NCI-H1436 treated with DMSO at 0.1 percent for 48 hours (cell line): ENCODE data around the gene PTPRG.
"Not testable (repeated sequence)": the region's sequence is repeated elsewhere in the genome, so short reads cannot be mapped to it uniquely, and the experiment has no call there.

ENCODE experiments used
- DNase-seq: peaks from one replicate; lab custom pipeline; 2025; lab: John Stamatoyannopoulos, UW

The PTPRG gene

DNA sequence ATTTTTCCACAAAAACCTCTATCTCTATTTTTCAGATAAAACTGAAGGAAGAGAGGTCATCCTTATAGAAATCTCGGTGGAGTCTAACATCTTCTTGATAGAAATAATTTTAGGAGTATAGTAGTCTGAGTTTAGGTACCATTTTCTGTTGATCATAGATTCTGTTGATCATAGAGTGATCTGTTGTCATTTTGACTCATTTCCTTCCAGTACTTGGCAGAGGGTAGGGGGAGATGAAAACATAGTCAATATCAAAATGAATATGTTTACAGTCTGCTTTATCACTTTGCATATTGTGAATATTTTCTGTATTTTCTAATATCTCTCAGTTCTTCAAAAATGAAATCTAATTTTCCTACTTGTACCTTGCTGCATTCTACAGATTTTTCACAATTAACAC lies 458.5 kb downstream of the PTPRG start:
- DNase-seq: no peak

DNA sequence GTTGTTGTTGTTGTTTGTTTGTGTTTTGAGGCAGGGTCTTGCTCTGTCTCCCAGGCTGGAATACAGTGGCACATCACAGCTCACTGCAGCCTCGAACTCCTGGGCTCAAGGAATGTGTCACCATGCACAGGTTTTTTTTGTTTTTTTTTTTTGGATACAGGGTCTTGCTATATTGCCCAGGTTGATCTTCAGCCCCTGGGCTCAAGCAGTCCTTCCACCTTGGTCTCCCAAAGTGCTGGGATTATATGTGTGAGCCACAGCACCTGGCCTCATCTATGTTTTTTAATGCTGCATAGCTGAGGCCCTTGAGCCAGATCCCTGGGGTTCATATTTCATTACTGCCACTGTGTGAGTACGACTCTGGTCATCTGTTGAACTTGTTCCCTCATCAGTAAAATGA lies 459.3 kb downstream of the PTPRG start:
- no peak for DNase-seq

DNA sequence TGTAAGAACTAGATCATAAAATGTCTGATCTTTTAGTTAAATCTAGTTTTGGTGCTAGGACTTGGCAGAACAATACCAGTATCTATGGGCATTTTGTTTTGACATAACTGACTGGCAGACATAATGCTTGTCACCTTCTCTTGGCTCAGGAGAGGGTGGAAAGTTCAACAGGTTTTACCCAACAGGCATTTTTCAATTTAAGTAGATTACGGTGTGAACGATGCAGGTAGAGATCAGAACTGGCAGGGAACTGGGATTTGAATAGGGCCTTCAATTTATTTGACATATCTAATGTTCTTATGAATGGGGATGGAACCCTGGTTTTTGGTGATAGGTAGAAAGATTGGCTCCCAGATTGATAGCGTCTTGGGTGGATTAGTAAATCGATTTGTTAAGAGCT lies 460.9 kb downstream of the PTPRG start:
- DNase-seq: no peak

DNA sequence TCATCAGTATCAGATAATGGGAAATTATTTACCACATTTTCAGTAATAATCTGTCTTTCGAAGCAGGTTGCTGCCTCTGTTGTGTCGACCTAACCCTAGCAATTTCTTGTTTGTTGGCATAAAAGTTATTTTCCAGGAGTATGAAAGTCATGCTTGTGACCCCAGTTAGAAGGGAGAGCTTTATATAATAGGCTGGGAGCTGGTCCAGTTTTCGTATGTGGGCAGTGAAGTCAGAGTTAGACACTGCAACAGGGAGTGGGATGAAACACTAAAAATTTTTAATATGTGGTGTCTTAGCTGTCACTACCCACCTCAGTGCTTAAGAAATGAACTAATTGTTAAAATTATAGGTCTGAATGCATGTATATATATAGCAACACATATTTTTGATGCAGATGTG lies 463.5 kb downstream of the PTPRG start:
- DNase-seq: no peak

DNA sequence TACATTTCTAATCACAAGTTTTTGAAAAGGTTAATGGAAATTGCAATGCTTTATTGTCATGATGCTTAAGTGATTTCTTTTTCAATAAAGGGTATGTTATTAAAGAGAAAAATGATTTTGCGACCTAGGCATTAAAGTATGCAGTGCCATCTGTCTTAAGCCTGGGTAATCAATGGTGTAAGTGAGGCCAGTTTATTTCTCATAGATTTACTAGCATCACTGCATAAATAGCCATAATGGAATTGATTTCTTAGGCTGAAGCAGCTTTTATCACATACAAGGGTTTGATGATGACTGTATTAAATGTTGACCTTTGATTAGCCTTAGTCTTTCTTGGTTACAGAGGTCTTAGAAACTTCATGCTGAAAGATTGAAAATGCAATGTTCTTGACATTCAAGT lies 464.5 kb downstream of the PTPRG start:
- no peak for DNase-seq

DNA sequence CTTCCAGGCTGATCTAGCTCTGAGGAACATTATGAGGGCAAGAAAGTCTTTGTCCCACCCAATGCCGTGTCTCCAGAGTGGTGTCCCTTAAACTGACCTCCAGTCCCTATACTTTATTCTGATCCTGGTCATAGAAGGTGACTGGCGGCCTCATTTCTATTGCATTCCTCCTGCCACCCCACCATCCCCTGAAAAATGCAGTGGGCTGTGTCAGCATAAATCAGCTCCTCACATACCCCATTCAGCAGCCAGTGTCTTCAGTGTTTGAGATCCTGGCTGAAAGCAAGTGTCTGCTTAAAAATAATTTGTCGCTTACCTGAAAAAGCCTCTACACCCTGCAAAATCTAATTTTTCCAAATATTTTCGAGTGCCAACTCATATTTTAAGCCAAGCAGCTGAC lies 465.9 kb downstream of the PTPRG start:
- no peak for DNase-seq

DNA sequence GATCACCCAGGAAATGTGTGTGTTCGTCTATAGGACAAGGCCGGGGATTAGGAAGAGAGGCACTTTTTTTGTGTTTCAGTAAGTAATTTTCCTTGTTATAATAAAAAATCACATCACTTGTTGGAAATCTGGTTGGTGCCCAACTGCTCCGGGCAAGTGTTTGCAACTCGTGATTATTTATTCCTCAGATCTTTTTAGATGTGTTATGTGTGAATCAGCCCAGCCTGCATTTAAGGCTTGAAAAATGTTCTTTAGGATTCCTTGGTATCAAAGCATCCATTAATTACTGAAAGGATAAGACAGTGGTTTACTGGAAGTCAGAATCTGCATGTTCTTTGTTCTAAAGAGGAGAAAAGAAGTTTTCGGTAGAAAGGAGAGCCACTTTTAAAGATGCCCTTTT lies 466.4 kb downstream of the PTPRG start:
- DNase-seq: no peak

DNA sequence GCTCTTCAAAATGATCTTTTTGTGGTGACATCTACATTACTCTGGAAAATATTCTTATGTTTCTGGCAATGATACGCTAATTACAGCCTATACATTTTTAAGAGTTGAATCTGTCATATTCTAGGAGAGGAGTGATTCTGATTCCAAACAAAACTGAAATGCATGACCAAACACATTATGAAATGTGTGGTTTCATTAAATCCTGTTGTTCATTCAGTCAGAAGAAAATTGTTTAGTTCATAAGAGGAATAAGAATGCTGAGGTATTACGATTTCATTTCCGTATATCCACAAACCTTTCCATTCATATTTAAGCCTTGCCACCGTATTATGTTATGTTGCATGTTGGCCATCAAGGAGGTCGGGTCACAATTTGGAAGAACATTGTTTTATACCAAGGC lies 466.9 kb downstream of the PTPRG start:
- DNase-seq: no peak

DNA sequence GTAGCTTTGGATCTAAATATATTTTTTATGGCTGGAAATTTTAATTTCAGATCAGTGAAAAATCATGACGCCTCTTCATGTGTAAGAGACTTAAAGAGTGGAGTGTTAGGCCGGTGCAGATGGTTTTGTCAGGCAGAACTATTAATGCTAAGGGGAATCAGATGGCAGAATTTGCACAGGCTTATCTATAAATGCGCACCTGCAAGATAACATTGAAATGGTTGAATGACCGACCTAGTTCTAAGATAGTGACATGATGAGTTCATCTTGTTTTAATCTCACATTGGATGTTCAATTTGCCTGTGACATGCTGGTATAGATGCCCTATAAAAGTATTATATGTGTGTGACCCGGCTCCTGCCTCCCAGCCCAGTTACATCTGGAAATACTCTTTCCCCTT lies 471.4 kb downstream of the PTPRG start:
- no peak for DNase-seq

DNA sequence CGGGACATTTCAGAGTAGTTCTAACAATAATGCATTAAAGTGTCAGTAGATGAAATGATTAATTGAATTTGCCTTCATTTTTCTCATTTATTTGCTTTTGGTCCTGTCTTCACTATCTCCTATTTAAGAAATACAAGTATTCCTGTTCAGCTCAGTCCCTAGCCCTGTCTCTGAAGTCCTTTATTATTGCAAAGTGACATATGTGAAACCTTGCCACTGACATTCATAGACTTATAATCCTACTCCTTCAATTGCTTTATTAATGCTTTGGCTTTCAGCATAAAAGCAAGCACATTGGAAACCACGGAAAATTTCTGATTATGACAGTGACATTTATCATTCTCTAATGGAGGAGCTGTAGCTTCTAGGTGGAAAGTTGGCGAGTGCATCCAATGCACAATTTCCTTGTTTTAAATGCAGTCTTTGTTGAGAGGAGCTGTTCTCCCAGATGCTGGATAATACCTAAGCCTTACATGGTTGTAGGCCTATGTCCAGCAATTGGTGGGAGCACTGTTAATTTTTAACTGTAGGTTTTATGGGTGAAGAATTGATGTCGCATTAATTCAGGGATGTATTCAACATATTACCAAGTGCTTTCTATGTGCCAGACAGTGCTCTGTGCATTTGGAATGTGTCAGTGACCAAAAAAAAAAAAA lies 474.2 kb downstream of the PTPRG start:
- DNase-seq: no peak

DNA sequence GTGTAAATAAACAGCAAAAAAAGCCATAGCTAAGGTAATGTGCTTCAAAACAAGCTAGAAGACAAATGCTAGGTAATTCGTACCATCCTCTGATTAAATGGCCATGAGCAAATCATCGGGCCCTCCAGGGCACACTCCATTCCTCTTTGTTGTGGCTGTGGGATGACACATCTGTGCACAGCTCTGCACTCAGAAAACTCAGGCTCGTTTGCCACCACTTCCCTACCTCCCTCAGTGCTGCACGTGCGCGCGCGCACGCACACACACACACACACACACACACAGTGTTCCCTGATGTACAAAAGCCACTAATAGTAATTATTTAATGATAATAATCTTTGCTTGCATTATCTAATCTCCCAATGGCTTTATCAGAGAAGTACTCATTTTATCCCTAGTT lies 475.4 kb downstream of the PTPRG start:
- no peak for DNase-seq

DNA sequence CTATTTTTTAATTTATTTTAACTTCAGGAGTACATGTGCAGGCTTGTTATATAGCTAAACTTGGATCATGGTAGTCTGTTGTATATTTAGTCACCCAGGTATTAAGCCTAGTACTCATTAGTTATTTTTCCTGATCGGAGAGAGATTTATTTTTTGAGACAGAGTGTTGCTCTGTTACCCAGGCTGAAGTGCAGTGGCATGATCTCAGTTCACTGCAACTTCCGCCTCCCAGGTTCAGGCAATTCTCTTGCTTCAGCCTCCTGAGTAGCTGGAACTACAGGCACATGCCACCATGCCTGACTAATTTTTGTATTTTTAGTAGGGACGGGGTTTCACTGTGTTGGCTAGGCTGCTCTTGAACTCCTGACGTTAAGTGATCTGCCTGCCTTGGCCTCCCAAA lies 477.4 kb downstream of the PTPRG start:
- DNase-seq: not testable (repeated sequence)

DNA sequence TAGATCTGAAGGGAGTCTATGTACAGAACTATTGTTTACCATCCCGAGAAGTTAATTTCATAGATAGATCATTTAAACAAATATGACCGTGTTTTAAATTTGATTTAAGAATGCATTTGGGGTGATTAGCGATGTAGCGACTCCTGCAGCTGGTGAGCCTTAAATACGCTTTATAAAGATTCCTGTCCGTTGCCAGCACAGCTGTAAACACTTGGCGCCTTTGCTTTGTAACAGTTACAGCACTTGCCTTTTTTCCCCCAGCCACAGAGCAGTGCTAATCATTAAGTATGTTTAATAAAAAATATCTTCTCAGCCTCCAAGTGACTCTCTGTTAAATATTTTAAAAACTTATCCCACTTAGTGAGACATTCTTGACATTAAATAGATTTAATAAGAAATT lies 478.2 kb downstream of the PTPRG start:
- DNase-seq: no peak

DNA sequence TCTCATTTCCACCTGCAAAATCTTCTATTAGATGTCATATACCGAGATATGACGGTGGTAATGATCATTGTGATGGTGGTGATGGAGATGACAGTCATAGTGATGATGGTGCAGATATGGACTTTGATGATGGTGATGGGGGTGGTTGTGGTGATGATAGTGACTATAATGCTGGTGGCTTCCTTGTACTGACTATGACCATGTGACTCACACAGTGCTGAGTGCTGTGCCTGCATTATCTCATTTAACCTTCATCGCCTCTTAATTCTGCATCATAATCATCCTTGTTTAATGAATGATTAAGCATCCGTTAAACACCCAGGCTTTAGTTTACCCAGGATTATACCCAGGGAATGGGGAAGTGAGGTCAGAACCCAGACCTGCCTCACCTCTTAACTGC lies 480.3 kb downstream of the PTPRG start:
- DNase-seq: no peak

DNA sequence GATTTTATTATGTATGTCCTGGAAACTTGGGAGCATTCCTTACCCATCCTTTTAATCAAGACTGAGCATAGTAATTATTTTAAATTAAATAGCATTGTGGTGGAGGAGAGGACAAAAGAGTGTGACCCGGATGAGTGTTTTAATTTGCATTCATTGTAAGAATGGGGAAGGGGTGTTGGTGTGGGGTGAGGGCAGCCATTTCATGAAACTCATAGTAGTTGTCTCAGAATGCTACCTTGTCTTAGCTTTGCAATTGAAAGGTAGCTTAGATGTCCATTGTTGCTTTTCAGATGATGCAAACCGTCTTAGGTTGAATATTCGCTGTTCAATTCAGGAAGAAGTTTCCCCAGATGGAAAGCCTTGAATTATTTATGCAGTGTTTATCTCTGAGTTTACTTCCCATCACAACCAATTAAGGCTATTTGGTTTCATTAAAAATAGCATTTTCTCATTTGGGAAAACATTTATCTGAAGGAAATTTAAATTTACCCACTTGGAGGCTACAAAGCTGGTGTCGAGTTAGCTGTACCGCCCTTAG lies 483.6 kb downstream of the PTPRG start:
- DNase-seq: no peak

DNA sequence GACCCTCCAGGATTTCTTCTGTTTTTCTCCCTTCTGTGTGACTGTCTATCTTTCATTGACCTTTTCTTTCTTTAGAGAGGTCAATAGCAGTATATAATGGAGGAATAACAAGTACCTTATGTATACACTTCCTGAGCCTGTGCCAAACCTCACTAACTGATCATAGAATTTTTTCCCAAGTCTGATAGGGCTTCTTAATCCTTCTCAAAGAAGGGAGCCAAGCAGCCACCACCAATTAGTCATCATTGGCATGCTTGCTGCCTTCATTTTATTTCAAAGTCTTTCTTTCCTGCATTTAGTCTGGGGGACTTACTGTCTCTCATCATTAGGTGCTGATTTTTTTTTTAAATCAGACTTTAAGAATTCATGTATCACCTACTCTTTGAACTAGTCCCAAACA lies 485.0 kb downstream of the PTPRG start:
- DNase-seq: no peak

DNA sequence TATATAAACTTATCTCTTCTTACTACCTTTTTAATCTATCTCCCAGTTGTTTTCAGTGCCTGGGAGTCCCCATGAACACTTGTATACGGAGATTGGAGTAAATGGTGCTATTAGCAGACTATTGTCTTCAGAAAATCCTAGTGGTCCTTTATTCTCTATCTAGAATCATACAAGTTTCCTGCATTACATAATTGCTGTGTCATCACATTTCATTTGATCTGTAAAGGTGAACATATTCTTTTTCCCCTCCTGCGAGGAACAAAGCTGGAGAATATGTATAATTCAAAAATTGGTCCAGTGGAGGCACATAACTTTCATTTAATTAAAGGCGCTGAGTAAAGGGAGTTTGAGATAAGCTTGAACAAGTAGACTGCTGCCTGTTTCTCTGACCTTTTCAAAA lies 487.2 kb downstream of the PTPRG start:
- no peak for DNase-seq

DNA sequence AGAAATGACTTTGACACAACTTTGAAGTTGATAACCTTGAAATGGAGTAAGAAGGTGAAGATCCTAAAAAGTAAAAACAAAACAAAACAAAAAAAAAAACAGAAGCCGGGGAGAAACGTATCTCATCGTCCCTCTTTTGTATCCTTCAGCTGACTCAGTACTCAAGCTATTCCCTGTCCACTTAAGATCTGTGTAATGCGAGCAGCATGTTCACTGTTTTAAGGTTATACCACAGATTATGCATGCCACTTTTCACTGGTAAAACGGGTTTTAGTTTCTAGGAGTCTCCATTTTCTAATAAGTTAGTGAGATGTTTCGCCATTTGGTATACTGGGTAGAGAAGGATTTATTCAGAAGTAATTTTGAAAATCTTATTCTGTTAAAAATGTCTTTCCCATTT lies 487.7 kb downstream of the PTPRG start:
- no peak for DNase-seq

DNA sequence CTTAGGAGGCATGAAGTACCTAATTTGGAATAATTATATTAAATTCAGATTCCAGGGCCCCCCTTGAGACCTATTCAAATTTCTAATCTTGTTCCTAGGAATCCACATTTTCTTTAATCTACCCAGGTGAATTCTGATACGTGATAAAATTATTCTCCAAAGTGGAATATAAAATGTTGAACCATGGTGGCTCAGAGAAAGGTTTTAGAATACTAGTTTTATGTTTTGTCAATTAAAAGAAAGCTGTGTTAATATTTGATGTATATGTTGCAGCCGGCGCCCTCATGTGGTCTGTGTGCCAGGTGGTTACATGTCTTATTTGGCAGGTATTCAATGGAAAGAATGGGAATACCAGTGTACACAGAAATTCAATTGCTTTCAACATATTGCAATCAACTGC lies 490.1 kb downstream of the PTPRG start:
- DNase-seq: no peak

DNA sequence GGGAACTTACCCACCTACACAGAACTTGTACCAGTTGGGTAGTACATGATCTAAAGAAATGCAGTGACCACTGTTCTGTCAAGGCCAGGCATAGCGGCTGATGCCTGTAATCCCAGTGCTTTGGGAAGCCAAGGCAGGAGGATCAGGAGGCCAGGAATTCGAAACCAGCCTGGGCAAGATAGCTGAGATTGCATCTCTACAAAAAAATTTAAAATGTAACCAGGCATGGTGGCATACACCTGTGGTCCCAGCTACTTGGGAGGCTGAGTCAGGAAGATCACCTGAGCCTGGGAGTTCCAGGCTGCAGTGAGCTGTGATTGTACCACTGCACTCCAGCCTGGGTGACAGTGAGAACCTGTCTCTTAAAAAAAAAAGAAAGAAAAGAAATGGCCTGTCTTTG lies 491.0 kb downstream of the PTPRG start:
- no peak for DNase-seq

DNA sequence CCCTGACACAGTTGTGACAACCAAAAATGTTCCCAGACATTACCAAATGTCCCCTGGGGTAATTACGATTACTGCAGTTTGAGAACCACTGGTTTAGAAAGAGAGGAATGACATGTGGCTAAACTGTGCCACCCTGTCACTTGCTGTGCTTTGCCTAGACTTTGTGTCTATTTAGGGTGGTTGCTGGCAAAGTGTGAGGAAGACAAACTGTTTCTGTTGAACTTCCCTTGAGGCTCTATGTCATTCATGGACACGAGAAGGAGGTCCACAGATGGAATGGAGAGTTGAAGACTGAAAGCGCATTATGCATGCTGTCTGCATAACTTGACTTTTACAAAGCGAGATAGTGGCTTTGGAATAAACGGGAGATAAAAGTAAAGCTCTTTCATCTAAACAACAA lies 495.3 kb downstream of the PTPRG start:
- no peak for DNase-seq

DNA sequence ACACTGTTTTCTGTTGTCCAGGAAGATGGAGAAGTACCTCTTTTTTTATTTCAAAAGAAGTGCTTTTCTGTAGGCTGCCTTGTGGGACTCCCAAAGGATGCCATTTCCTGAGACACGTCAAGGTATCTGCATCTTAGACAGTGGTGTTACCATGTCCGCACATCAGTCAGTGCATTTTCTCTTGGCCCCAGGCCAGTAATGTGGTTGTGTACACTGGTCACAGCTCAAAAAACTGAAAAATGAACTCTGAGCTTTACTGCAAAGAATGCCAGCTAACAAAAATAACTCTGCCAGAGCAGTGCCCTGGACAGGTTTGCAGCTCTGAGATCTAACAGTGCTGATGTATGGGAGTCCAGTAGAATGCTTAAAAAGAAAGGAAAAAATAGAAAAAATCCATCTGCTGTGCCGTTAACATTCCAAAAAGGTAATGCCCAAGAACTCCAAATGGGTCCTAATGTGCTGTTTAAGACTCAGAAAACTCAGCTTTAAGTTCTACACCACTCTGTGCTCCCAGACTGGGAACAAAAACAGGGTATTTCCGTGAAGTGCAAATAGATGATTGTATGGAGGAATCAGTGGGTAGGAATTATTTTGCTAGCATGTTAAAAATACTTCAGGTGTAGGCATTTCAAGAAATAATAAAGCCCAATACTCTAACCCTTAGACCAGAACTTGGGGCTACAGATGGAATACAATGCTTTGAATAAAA lies 496.1 kb downstream of the PTPRG start:
- DNase-seq: no peak

DNA sequence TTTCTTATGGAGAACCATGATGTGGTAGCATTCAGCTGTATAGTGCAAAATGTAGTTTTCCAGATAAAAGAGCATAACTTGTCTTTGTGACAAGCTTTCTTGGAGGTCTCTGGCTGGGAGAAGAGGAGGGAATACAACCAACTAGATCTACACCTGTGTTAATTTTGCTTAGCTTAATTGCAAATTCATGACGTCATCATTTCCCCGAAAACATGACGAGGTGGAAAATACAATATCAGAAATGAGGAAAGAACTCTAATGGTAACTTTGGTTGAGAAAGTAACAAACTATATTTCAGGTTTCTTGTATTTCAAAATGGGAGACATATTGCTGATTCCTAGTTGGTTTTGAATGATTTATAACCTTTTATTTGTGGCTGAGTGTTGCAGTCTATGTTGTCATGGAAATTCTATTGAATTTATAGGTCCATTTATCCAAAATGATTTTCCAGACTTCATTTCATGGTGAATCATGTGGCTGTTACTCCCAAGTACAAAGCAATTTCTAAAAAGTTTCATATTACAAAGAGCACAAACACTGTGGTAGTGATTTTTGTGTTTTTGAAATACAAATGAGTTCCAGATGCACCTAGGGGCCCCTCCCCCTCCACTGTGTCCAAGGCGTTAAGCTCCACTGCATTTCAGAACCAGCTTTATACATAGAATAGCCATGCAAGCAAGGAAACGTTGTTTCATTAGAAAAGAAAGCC lies 504.8 kb downstream of the PTPRG start:
- no peak for DNase-seq
